ENCODE data around the gene DPEP3.

Gene DPEP3

GRCh38 chr16:67943619-67944504 lies 36.4 kb downstream of the DPEP3 start, which contains the start of gene LCAT:
Gene LCAT (minus strand): TSS chr16:67944120. CDS start chr16:67944101, 19 bp downstream.
- no peak for DNase-seq (ENCODE audit: low read depth)
- no peak within 1 kb of the TSS for H3K4me3 ChIP-seq (ENCODE audit: low read length)
- no peak for TF ChIP-seq CTCF (IDR thresholded peaks at IDR 0.05; ENCODE audit: insufficient read depth, low read depth, low read length, missing control alignments)

GRCh38 chr16:67943256-67943618 lies 37.1 kb downstream of the DPEP3 start:
- DNase-seq (ENCODE audit: low read depth) = no peak
- no peak overlapping the region for H3K4me3 ChIP-seq (ENCODE audit: low read length)
- no peak for TF ChIP-seq CTCF (IDR thresholded peaks at IDR 0.05; ENCODE audit: insufficient read depth, low read depth, low read length, missing control alignments)

GRCh38 chr16:67942510-67943255 lies 37.6 kb downstream of the DPEP3 start:
- no peak overlapping the region for H3K4me3 ChIP-seq (ENCODE audit: low read length)
- no peak for DNase-seq (ENCODE audit: low read depth)
- TF ChIP-seq CTCF (IDR thresholded peaks at IDR 0.05; ENCODE audit: insufficient read depth, low read depth, low read length, missing control alignments) = no peak

- peak; percentile 75 for TF ChIP-seq CTCF (IDR thresholded peaks at IDR 0.05; ENCODE audit: insufficient read depth, low read depth, low read length, missing control alignments)
- no peak overlapping the region for H3K4me3 ChIP-seq (ENCODE audit: low read length)
- DNase-seq (ENCODE audit: low read depth) = peak; percentile 50
These were observed 38.1 kb downstream of the DPEP3 start for GRCh38 chr16:67942200-67942509.

GRCh38 chr16:67941469-67942199 lies 38.7 kb downstream of the DPEP3 start:
- no peak for DNase-seq (ENCODE audit: low read depth)
- H3K4me3 ChIP-seq (ENCODE audit: low read length) = no peak overlapping the region
- TF ChIP-seq CTCF (IDR thresholded peaks at IDR 0.05; ENCODE audit: insufficient read depth, low read depth, low read length, missing control alignments) = no peak

GRCh38 chr16:67940446-67941089 lies 39.7 kb downstream of the DPEP3 start:
- no peak for DNase-seq (ENCODE audit: low read depth)
- no peak overlapping the region for H3K4me3 ChIP-seq (ENCODE audit: low read length)
- no peak for TF ChIP-seq CTCF (IDR thresholded peaks at IDR 0.05; ENCODE audit: insufficient read depth, low read depth, low read length, missing control alignments)

Data from epithelial cell of esophagus (primary cell).